ENCODE results near the gene GPSM3. TPM values are rescaled to one million over a fixed set of nuclear protein-coding genes. Genes with fewer than 3 reads are reported as not detected.
A peak's percentile ranks its signal among the peaks of the same experiment; 100 is the strongest.

The GPSM3 gene
- total RNA-seq, 1 experiment from 2014 or later = 10.0 TPM

- no peaks in the 10 kb centered on the region for H3K27me3 Mint-ChIP-seq (ENCODE audit: low read depth)
- POLR2A ChIA-PET = interaction anchor here (1.0 to 3.7 kb wide), 3 partner anchors 8 to 57 kb away, joined by 4 to 25 read pairs (median 15); no protein-coding TSS in a partner anchor
- no peaks in the 10 kb centered on the region for H3K9me3 Mint-ChIP-seq
- peaks cover 38% of the 10 kb centered on the region for H3K4me1 Mint-ChIP-seq
- peak within 1 kb of the TSS; percentile 82 for H3K4me3 Mint-ChIP-seq
- H3K27ac Mint-ChIP-seq = peak within 1 kb of the TSS; percentile 98
- CTCF ChIA-PET = interaction anchor here (0.5 to 2.6 kb wide), 8 partner anchors 9 to 263 kb away, joined by 3 to 30 read pairs (median 4); no protein-coding TSS in a partner anchor
- DNase-seq (ENCODE audit: low spot score) (peak; percentile 98), ATAC-seq (peak; percentile 58)
- TF ChIP-seq GTF2I (CRISPR knock-in tag; conservative IDR thresholded peaks at IDR 0.05) (no peak), ZNF281 (CRISPR knock-in tag; IDR thresholded peaks at IDR 0.05) (no peak), NFYB (CRISPR knock-in tag; conservative IDR thresholded peaks at IDR 0.05; ENCODE audit: low read depth) (peak; percentile 67), MYBL2 (CRISPR knock-in tag; IDR thresholded peaks at IDR 0.05) (no peak), MAX (CRISPR knock-in tag; IDR thresholded peaks at IDR 0.05) (peak; percentile 17; the same call in 1 of the 2 replicates), SP1 (CRISPR knock-in tag; conservative IDR thresholded peaks at IDR 0.05) (peak; percentile 76), E2F5 (CRISPR knock-in tag; IDR thresholded peaks at IDR 0.05) (peak; percentile 57; the same call in 1 of the 2 replicates), CREM (CRISPR knock-in tag; IDR thresholded peaks at IDR 0.05) (0 out of 2 replicates have a peak, but pooled peaks have one; percentile 42), JAZF1 (CRISPR knock-in tag; IDR thresholded peaks at IDR 0.05) (no peak), FOXK1 (CRISPR knock-in tag; IDR thresholded peaks at IDR 0.05) (0 out of 2 replicates have a peak, but pooled peaks have one; percentile 25)
- peaks cover 21% of the 10 kb centered on the region for H3K36me3 Mint-ChIP-seq
Observed at GRCh38 chr6:32175711-32176475, 16.6 kb downstream of the GPSM3 start, which contains the start of gene AGPAT1. TSS of gene AGPAT1 (minus strand) at chr6:32176084. CDS start at chr6:32171496, 4,588 bp downstream.

GRCh38 chr6:32175322-32175710 lies 17.1 kb downstream of the GPSM3 start:
- DNase-seq (ENCODE audit: low spot score) (no peak), ATAC-seq (no peak)
- no peak overlapping the region for H3K27ac Mint-ChIP-seq
- POLR2A ChIA-PET = no interaction called here
- no peaks in the 10 kb centered on the region for H3K27me3 Mint-ChIP-seq (ENCODE audit: low read depth)
- peaks cover 38% of the 10 kb centered on the region for H3K4me1 Mint-ChIP-seq
- H3K9me3 Mint-ChIP-seq = no peaks in the 10 kb centered on the region
- CTCF ChIA-PET = no interaction called here
- peak overlapping the region; percentile 82 for H3K4me3 Mint-ChIP-seq
- H3K36me3 Mint-ChIP-seq = peaks cover 21% of the 10 kb centered on the region
- TF ChIP-seq JAZF1 (CRISPR knock-in tag; IDR thresholded peaks at IDR 0.05) (no peak), IRF2 (CRISPR knock-in tag; IDR thresholded peaks at IDR 0.05; ENCODE audit: borderline replicate concordance, low read depth) (no peak), MYBL2 (CRISPR knock-in tag; IDR thresholded peaks at IDR 0.05) (no peak), MLX (CRISPR knock-in tag; IDR thresholded peaks at IDR 0.05) (no peak), E2F5 (CRISPR knock-in tag; IDR thresholded peaks at IDR 0.05) (no peak), NFYB (CRISPR knock-in tag; conservative IDR thresholded peaks at IDR 0.05; ENCODE audit: low read depth) (no peak), HMGA2 (CRISPR knock-in tag; IDR thresholded peaks at IDR 0.05) (no peak), ELF4 (CRISPR knock-in tag; IDR thresholded peaks at IDR 0.05; ENCODE audit: low read depth) (no peak), MXD4 (CRISPR knock-in tag; IDR thresholded peaks at IDR 0.05; ENCODE audit: borderline replicate concordance) (no peak), NFE2L1 (CRISPR knock-in tag; IDR thresholded peaks at IDR 0.05) (no peak), FOXJ3 (CRISPR knock-in tag; IDR thresholded peaks at IDR 0.05; ENCODE audit: borderline replicate concordance) (no peak), USF1 (CRISPR knock-in tag; IDR thresholded peaks at IDR 0.05) (no peak), ZSCAN18 (CRISPR knock-in tag; IDR thresholded peaks at IDR 0.05) (no peak), CREB1 (CRISPR knock-in tag; IDR thresholded peaks at IDR 0.05) (no peak)
- TF ChIP-seq, protein P1, sequence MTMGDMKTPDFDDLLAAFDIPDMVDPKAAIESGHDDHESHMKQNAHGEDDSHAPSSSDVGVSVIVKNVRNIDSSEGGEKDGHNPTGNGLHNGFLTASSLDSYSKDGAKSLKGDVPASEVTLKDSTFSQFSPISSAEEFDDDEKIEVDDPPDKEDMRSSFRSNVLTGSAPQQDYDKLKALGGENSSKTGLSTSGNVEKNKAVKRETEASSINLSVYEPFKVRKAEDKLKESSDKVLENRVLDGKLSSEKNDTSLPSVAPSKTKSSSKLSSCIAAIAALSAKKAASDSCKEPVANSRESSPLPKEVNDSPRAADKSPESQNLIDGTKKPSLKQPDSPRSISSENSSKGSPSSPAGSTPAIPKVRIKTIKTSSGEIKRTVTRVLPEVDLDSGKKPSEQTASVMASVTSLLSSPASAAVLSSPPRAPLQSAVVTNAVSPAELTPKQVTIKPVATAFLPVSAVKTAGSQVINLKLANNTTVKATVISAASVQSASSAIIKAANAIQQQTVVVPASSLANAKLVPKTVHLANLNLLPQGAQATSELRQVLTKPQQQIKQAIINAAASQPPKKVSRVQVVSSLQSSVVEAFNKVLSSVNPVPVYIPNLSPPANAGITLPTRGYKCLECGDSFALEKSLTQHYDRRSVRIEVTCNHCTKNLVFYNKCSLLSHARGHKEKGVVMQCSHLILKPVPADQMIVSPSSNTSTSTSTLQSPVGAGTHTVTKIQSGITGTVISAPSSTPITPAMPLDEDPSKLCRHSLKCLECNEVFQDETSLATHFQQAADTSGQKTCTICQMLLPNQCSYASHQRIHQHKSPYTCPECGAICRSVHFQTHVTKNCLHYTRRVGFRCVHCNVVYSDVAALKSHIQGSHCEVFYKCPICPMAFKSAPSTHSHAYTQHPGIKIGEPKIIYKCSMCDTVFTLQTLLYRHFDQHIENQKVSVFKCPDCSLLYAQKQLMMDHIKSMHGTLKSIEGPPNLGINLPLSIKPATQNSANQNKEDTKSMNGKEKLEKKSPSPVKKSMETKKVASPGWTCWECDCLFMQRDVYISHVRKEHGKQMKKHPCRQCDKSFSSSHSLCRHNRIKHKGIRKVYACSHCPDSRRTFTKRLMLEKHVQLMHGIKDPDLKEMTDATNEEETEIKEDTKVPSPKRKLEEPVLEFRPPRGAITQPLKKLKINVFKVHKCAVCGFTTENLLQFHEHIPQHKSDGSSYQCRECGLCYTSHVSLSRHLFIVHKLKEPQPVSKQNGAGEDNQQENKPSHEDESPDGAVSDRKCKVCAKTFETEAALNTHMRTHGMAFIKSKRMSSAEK (CRISPR knock-in tag; IDR thresholded peaks at IDR 0.05; ENCODE audit: borderline replicate concordance) = no peak
